Measurements from ENCODE around the gene LPGAT1.
"Not testable (repeated sequence)": the region's sequence is repeated elsewhere in the genome, so short reads cannot be mapped to it uniquely, and the experiment has no call there.

LPGAT1 gene

DNA sequence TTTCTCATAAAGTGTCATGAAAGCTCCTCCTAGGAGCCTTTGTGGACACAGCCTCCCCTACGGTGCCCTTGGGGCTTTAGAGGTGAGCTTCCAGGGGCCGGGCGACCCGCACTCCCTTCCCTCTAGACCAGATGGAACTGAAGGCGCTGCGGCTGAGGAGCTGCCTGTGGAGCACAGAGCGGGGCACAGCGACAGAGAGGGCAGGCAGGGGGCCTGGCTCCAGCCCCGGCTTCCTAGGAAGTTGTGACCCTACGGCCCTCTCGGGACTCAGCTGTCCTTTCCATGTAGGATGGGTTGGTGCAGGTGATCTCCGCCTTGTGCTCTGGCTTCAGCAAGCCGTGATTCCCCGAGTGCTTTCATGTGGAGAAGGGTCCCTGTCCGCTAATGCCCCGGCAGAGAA, 131.5 kb downstream of the LPGAT1 start:
- no peak for DNase-seq

- peak; percentile 16 for DNase-seq
Observed at GRCh38 chr1:211698161-211699026, 132.2 kb downstream of the LPGAT1 start.

- no peak for DNase-seq
Observed at GRCh38 chr1:211697356-211697755, 133.2 kb downstream of the LPGAT1 start.

GRCh38 chr1:211695135-211695816, 135.3 kb downstream of the LPGAT1 start:
- no peak for DNase-seq

GRCh38 chr1:211693911-211694310, 136.7 kb downstream of the LPGAT1 start:
- DNase-seq = not testable (repeated sequence)
